Left lobe of liver (tissue), 2 donors: ENCODE data around the gene HID1. TPM values are rescaled to one million over a fixed set of nuclear protein-coding genes. Genes with fewer than 3 reads are reported as not detected.

Experiments used
- ATAC-seq: fragments of 200-7000 bp; cut with Tn5 transposase; one replicate; pipeline ENCODE4 v1.9.1; 2020; ENCODE audit warnings: mild to moderate bottlenecking, moderate library complexity
- DNase-seq: peaks from one replicate; pipeline ENCODE4 v3.0.0-alpha.2; 2020; ENCODE audit warnings: low spot score
- total RNA-seq: library from RNA; stranded (reverse); gene quantifications from one replicate; pipeline ENCODE4 v1.2.1, GENCODE V29; 2021
- donor health status: DM: no; HTN: no; CAD: no; lungs with moderate emphysema.
- donor health status: DM: no; HTN: yes; CAD: no.

Gene HID1
- total RNA-seq, 1 donor from 2014 or later = 5.9 TPM

- no peak for DNase-seq
- no peak for ATAC-seq
These were observed 20.7 kb downstream of the HID1 start for GRCh38 chr17:74951680-74952421.

GRCh38 chr17:74951065-74951464 is 21.5 kb downstream of the HID1 start:
- no peak for ATAC-seq
- DNase-seq = no peak

- DNase-seq (no peak), ATAC-seq (no peak)
These were observed 22.4 kb downstream of the HID1 start for GRCh38 chr17:74950207-74950606.

DNA sequence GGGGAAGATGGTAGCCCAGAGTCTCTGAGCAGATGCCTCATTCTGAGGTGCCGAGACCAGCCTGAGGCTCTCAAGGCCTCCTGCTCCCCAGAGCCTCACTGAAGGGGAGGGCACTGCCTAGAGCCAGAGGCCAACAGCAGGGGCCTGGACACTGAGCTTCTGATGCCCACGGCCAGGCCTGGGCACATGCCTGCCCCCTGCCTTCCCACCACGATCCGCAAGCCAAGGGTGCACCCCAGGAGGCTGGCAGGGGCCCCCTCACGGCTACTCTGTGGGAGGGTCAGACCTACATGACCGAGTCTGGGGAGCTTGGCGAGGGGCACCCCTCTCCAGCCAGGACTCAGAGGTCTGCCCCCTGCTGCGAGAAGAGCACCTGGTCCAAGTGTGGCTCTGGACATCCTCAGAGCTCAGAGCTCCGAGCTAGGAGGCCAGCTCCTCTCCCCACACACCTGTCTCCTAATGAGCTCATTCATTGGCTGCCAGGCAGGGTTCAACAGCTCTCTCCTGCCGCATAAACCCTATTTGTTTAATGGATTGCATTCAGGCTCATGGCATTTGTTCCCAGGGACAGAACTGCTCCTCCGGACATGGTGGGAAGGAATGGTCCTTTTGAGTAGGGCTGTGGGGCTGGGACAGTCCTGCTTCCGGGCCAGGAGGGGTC is 23.0 kb downstream of the HID1 start:
- ATAC-seq (no peak), DNase-seq (no peak)

- DNase-seq = no peak
- ATAC-seq = no peak
These were observed 25.4 kb downstream of the HID1 start for GRCh38 chr17:74947041-74947754.

DNA sequence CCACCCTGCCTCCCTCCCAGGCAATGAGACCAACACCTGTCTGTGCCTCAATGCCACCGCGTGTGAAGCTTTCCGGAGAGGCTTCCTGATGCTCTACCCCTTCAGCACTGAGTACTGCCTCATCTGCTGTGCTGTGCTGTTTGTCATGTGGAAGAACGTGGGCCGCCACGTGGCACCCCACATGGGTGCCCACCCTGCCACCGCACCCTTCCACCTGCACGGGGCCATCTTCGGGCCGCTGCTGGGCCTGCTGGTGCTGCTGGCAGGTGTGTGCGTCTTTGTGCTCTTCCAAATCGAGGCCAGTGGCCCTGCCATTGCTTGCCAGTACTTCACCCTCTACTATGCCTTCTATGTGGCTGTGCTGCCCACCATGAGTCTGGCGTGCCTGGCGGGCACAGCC is 25.9 kb downstream of the HID1 start:
- DNase-seq = no peak

DNA sequence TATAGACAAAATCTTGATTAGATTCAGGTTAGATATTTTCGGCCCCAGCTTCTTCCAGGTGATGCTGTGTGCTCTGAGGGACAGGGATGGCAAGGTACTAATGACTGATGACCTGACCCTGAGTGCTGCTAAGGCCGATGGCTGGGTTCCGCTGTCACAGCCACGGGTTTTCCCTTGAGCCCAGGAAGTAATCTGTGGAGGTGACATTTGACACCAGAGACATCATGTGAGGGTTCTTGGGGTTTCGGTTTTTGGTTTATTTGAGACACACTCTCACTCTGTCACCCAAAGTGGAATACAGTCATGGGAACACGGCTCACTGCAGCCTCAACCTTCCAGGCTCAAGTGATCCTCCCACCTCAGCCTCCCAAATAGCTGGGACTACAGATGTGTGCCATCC is 27.0 kb downstream of the HID1 start:
- DNase-seq (no peak), ATAC-seq (no peak)

More for the DNA sequence above, 25.9 kb downstream of the HID1 start:
- no peak for ATAC-seq

DNA sequence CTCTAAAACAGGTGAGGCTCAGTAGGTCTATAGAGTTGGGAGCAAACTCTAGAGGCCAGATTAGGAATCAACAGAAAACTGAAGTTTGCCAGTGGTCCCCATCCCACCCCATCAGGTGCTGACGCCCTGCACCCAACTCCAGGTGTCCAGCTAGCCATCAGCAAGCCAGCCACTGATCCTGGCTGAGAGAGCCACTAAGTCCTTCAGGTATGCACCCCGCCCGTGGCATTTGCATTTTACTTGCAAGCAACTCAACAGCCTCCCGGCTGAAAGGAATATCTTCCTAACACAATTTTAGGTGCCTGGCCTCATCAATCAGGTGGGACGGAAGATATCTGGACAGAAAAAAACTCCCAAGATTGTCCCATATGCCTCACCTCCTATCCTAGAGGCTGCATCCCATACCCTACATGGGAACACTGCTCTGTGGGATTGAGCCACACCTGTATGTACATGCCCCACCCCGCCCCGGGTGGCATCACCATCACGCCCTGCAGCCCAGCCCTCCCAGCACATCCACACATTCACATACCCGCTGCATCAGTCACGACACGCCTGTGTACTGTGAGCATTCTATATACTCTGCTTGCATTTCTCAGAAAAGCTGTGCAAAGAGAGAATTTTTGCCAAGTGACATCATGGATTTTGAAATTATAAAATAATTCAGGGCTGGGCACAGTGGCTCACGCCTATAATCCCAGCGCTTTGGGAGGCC is 28.6 kb downstream of the HID1 start:
- ATAC-seq = no peak
- DNase-seq = no peak

DNA sequence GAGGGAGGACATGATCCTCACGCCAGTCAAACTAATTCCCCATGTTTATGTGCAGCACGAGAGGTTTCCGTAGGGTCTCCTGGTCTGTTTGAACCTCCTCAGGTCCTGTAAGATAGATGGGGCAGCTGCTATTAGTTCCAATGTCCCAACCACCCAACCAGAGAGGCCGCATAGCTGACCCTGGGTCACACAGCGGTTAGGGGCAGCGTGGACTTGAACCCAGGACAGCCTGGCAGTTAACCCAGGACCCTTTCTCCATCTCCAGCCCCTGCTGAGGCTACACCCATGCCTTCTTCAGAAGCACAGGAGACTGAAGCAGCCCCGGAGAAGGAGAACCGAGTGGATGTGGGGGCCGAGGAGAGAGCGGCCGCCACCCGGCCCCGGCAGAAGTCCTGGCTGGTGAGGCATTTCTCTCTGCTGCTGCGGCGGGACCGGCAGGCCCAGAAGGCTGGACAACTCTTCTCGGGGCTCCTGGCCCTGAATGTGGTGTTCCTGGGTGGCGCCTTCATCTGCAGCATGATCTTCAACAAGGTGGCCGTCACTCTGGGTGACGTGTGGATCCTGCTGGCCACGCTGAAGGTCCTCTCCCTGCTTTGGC is 31.3 kb downstream of the HID1 start:
- ATAC-seq = no peak
- DNase-seq = no peak

DNA sequence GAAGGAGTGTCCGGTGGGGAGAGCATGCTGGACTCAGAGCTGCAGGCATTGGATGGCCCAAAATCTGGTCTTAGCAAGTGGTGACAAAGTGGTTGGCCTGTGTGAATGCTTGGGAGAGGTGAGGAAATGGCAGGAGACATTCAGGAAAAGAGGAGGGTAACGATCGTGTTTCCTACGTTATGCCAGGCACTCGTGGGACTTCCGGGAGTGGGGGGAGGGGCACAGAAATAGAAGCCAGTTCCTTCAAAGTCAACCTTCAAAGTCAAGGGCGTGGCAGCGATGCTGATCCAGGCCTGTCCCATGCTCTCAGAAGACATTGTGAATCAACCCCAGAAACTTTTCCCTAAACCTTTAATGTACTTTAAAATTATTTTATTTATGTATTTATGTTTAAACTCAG is 33.0 kb downstream of the HID1 start:
- DNase-seq = no peak
- ATAC-seq = no peak

DNA sequence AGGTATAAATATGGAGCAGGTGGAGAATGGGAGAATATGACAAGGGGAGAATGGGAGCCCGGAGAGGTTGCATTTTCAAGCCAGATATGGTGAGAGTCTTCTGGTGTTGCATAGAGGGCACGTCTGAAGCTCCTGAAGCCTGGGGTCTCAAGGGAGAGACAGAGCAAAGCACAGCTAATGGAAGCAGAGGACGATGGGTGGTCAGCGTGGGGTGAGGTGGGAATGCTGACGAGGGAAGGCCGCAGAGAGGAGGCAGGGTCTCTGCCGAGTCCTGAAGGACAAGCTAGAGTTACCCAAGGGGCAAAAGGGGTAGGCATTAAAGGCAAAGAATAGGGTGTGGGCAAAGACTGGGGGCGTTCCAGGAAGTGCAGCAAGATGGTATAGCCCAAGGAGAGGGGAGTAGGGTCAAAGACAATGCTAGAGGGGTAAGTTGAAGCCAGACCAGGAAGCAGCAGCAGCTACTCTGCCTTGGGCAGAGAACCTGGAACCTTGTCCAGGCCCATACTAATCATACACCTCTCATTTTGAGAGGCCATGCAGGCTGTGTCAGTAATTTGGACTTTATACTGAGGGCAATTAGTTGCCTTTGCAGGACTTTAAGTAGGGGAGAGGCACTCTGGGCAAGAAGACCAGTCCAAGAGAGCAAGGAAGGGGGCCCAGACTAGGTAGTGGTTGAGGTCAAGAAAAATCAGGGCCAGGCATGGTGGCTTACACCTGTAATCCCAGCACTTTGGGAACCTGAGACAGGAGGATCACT is 34.2 kb downstream of the HID1 start:
- ATAC-seq (no peak), DNase-seq (no peak)

- no peak for DNase-seq
- ATAC-seq = no peak
These were observed 35.2 kb downstream of the HID1 start for GRCh38 chr17:74937064-74938051.

DNA sequence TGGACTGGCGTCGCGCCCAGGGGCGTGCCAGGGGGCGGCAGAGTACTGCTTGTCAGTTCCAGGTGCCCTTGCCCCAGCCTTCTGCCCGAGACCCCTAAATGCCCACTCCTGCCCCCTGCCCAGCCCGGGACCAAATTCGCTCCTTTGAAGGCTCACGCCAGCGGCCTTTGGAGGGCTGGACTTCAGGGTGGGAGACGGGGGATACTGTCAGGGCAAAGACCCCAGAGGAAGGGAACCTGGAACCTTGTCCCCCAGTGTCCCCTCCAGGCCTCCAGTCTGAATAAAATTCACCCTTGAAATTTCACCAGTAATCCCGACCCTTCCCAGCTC is 36.1 kb downstream of the HID1 start:
- no peak for ATAC-seq
- DNase-seq = no peak

DNA sequence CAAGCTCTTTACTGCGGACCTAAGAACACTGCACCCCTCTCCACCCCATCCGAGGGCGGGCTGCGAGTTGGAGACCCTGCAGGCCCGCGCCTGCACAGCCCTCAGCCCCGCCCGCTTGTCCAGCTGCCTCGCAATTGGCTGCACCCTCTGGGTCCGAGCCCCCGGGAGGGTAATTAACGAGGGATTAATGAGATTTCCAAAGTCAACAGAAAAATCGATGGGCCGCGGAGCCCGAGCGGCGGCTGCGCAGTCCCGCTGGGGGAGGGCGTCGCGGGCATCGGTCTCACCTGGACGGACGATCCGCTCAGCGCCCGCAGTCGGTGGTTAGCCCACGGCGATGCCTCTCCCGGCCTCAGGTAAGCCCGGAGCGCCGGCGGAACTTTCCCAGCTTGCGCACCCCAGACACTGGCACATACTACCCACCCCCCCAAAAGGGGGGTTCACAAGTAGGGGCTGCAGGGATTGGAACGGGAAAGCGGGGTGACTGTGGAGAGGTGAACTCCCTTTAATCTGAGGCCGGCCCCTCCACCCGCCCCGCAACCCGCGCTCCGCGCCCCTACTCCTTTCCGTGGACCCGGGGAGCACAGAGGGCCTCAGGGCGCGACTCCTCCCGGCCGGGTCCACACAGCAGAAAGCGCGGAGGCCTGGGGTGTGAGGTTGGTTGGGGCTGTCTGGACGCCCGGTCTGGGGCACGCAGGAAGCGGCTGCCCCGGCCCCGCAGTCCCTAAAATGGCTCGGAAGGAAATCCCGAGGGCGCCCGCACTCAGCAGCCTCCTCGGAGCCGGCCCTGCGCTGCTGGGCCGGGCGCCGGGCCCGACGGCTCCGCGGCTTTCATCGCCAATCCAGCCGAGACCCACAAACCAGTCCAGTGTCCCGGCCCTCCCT is 36.7 kb downstream of the HID1 start, which contains the start of gene OTOP3:
Gene OTOP3, plus strand, starts transcription at position 314 of the 885 bp plus-strand sequence. Its CDS starts 24 bp downstream, at position 338.
- ATAC-seq (peak; percentile 34), DNase-seq (no peak)

- no peak for DNase-seq
- ATAC-seq = no peak
These were observed 37.5 kb downstream of the HID1 start for GRCh38 chr17:74935048-74935447.

- DNase-seq (no peak), ATAC-seq (no peak)
These were observed 42.0 kb downstream of the HID1 start for GRCh38 chr17:74930535-74931036.

DNA sequence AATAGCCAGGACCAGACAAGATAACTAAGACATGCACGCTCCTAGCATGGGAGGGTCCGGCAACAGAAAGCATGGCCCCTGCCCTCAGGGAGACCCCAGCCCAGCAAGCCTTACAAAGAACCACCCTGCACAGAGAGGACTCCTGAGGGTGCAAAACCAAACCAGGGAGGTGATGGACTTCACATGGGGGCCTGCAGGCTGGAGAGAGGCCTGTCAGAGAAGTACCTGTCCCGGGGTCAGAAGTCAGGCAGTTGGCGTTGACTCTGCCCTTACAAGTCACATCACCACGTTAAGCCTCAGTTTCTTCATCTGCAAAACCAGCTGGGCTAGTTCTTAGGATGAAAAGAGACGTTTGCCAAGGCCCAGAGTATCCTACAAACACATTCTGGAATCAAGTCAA is 43.8 kb downstream of the HID1 start:
- DNase-seq = no peak
- no peak for ATAC-seq

GRCh38 chr17:74925242-74925641 is 47.3 kb downstream of the HID1 start:
- DNase-seq = no peak
- no peak for ATAC-seq
